Renal cortical epithelial cell (primary cell): ENCODE results near the gene ELF4. TPM values are rescaled to one million over a fixed set of nuclear protein-coding genes. Genes with fewer than 3 reads are reported as not detected.

Source experiments
- DNase-seq: peaks from one replicate; pipeline ENCODE4 v3.0.0-alpha.2; 2011; ENCODE audit warnings: low read depth
- total RNA-seq: library from RNA; depleted of rRNA; stranded (reverse); fragments of >200 nt; gene quantifications from 2 replicates; pipeline ENCODE4 v1.2.3, GENCODE V29; 2014

The ELF4 gene
- total RNA-seq, 1 donor from 2014 or later: 22.7 TPM

DNA sequence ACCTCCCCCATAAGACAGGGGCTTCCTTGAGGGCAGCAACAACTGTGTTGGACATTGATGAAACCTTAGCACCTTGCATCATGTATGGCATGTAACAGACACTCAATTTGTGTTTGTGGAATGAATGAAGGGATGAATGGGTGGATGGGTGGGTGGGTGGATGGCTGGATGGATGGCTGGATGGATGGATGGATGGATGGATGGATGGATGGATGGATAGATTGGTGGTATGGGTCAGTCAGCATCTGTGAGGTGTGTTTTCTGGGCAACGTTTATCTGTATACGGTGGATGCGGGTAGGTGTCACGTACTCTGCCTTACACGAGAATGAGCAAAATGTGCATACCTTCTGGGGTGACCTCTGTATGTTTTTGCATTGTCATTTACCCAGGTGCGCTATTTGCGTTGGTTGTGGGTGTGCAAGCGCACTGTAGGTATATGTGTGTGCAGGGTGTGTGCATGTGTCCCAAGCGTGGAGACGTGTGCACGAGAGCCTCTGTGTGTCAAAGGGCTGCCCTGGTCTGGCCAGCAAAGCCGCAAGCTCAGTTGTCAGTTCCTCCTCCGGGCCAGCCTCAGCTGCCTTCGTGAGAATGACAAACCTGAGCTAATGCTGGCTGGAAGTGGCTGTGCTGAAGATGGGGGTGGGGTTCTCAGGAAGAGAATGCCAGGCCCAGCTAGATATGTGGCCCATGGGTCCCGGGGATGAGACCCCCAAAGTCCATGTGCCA lies 26.5 kb downstream of the ELF4 start:
- DNase-seq: no peak

GRCh38 chrX:130083107-130083490 lies 27.2 kb downstream of the ELF4 start:
- no peak for DNase-seq

GRCh38 chrX:130082244-130083106 lies 27.8 kb downstream of the ELF4 start:
- DNase-seq: no peak

GRCh38 chrX:130081421-130082045 lies 28.8 kb downstream of the ELF4 start:
- no peak for DNase-seq

- DNase-seq: no peak
Observed at GRCh38 chrX:130080791-130081367, 29.4 kb downstream of the ELF4 start.

DNA sequence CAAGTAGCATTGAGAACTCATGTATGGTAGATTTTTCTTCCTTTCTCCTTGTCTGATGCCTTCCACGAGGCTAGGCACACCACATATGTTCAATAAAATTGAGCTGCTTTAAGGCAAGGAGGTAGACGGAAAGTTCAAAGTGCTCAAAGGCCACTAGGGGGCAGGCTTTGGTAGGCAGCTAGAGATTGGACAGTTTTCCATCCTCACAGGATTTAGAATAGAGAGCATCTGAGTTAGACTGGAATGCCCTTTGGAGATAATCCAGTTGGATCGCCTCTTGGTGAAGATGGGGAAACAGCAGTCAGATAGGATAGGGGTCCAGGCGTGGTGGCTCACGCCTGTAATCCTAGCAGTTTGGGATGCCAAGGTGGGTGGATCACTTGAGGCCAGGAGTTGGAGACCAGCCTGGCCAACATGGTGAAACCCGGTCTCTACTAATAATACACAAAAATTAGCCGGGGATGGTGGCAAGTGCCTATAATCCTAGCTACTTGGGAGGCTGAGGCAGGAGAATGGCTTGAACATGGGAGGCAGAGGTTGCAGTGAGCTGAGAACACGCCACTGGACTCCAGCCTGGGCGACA lies 30.4 kb downstream of the ELF4 start:
- peak; percentile 42 for DNase-seq

DNA sequence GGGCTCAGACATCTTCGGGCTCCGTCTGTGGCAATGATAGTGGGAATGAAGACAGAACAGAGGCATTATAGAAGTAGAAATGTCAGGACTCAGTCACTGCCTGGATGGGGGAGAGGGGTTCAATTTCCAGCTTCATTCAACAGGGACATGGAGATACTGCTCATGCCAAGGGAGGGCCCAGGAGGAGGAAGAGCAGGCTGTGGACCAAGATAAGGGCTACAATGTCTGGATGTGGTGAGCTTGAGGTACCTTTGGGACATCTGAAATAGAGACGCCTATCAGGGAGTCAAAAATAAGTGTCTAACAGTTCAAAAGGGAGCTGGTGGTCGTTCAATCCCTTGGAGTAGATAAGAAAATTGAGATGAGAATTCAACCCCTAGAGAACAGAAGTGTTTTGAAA lies 34.5 kb downstream of the ELF4 start:
- DNase-seq: no peak

DNA sequence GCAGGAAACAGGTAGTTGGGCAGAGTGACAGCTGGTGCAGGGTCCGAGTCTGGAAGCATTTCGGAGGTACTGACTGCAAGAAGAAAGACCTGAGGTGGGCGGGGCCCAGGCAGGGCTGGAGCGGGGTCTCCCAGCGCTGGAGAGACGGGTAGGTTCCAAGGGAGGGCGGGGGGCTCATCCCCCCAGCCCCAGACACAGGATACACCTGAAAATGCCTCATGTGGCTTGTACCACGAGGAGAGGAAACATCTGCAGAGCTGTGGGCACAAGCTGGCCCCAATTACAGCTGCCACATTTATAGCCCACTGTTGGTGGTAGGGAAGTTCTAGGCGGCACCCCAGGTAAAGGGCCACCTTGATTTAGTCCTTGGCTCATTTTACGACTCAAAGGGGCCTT lies 38.0 kb downstream of the ELF4 start:
- DNase-seq: no peak

GRCh38 chrX:130071611-130072344 lies 38.5 kb downstream of the ELF4 start:
- DNase-seq: no peak

- DNase-seq: no peak
Observed at GRCh38 chrX:130066975-130067615, 43.2 kb downstream of the ELF4 start.

GRCh38 chrX:130060122-130061069 lies 49.9 kb downstream of the ELF4 start:
- peak; percentile 10 for DNase-seq

DNA sequence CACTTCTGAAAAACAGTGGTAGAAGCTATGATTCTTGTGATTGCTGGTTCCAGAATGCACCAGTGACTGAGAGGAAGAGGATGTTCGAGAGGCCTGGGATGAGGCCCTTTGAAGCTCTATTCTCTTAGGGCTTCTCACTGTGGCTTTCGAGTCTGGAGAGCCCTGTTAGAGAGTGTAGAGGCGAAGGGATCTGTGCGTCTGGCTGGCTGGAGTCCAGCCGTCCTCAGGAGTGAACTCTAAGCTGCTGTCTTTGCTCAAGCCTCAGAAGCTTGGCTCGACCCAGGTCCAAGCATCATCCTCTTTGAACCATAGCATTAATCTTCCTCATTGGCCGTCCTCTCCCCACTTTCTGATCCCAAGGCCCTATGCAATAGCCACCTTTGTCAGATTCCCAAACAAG lies 51.6 kb downstream of the ELF4 start:
- DNase-seq: no peak

DNA sequence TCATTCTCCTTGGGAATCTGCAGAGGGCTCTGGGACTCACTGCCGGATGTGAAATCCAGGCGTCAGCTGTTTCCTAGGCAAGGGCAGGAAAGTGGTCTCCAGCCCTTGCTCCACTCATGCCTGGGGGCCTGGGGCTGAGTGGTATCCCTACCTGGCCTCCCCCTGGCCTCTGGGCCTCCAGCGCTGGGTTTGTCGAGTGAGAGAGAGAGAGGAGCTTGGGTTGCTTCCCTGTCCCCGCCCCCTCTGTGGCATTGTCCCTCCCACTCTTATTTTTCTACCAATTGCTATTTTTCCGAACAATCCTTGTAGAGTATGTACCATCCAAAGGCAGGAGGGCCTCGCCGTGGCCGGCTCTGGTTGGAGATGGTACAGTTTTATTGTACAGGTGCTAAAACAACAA lies 53.1 kb downstream of the ELF4 start:
- DNase-seq: no peak

DNA sequence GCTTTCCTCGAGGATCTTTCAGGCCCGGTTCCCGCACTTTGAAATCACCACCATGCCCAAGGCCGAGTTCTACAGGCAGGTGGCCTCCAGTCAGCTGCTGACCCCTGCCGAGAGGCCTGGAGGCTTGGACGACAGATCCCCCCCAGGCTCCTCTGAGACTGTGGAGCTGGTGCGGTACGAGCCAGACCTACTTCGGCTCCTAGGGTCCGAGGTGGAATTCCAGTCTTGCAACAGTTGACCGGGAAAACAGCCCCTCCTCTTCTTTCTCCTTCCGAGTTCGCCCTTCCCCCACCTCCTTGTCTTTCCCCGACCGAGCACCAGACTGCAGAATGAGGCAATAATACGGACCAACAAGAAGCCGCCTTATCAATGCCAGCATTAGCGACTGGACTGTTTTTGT lies 54.4 kb downstream of the ELF4 start:
- DNase-seq: no peak

- no peak for DNase-seq
Observed at GRCh38 chrX:130055103-130055502, 55.2 kb downstream of the ELF4 start.

- no peak for DNase-seq
Observed at GRCh38 chrX:130053236-130053635, 57.1 kb downstream of the ELF4 start.

DNA sequence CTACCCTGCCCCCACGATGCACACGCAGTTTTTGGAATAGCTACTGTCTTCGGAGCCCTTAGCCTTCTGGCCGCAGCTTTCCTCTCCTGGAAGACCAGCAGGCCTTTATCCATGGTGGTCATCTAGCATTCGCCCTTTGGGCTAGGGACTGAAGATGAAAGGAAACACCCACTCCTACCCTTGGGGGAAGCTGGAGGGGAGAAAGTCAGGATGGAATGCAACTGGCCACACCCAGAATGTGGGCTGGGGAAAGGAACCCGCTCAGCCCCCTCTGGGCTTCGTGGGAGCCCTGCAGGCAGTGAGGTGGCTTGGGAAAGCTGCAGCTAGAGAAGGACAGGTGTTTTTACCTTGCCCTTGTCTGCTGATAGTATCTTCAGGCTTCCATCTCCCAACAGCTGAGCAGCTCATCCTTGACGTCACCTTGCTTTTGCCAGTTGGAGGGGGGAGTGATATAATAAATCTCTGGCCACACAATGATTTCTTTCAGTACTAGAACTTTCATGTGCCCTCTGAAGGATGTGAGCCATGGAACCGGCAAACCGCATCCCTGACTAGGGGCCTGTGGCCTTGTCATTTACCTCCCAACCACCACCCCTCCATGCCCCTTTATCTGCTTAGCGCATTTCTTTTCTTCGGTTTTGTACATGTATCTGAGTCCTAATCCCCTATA lies 59.0 kb downstream of the ELF4 start:
- DNase-seq: no peak

- DNase-seq: no peak
Observed at GRCh38 chrX:130049821-130050220, 60.5 kb downstream of the ELF4 start.

DNA sequence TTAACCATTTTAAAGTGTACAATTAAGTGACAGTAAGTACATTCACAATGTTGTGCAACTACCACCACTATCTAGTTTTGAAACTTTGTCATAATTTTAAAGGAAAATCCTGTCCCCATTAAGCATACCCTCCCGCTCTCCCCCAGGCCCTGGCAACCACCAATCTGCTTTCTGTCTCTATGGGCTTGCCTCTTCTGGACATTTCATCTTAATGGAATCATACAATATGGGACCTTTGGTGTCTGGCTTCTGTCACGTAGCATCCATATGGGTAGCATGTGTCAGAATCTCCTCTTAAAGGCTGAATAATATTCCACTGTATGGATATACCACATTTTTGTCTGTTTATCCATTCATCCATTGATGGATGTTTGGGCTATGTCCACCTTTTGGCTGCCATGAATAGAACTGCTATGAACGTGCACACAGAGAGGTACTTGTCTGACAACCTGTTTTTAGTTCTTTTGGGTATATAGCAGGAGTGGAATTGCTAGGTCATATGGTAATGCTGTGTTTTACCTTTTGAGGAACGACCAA lies 61.5 kb downstream of the ELF4 start:
- no peak for DNase-seq
